Sciatic nerve (tissue), 2 donors: ENCODE measurements around the gene SMAD4. TPM values are rescaled to one million over a fixed set of nuclear protein-coding genes. Genes with fewer than 3 reads are reported as not detected.
A peak's percentile ranks its signal among the peaks of the same experiment; 100 is the strongest.
"Not testable (repeated sequence)": the region's sequence is repeated elsewhere in the genome, so short reads cannot be mapped to it uniquely, and the experiment has no call there.

Experiments
- ATAC-seq: fragments of 200-7000 bp; cut with Tn5 transposase; one replicate; pipeline ENCODE4 v1.9.1; 2020; ENCODE audit warnings: mild to moderate bottlenecking, moderate library complexity
- DNase-seq: peaks from one replicate; pipeline ENCODE4 v3.0.0-alpha.2; 2020; ENCODE audit warnings: low spot score
- intact Hi-C: fragments of 100-400 bp; cut with DNase I; formaldehyde crosslinking; loops from one replicate; pipeline ENCODE4 v1.14.2; 2022
- total RNA-seq: library from RNA; stranded (reverse); fragmentation: NEBNext Ultra II Directional; extraction: Animal tissue kit (Norgen Biotek cat#: 25700); gene quantifications from one replicate; pipeline ENCODE4 v1.2.1, GENCODE V29; 2021
- donor health status: DM: no; HTN: no; CAD: no.
- donor health status: DM: no; HTN: no; CAD: no.

SMAD4 gene
- total RNA-seq, result 137 TPM

DNA sequence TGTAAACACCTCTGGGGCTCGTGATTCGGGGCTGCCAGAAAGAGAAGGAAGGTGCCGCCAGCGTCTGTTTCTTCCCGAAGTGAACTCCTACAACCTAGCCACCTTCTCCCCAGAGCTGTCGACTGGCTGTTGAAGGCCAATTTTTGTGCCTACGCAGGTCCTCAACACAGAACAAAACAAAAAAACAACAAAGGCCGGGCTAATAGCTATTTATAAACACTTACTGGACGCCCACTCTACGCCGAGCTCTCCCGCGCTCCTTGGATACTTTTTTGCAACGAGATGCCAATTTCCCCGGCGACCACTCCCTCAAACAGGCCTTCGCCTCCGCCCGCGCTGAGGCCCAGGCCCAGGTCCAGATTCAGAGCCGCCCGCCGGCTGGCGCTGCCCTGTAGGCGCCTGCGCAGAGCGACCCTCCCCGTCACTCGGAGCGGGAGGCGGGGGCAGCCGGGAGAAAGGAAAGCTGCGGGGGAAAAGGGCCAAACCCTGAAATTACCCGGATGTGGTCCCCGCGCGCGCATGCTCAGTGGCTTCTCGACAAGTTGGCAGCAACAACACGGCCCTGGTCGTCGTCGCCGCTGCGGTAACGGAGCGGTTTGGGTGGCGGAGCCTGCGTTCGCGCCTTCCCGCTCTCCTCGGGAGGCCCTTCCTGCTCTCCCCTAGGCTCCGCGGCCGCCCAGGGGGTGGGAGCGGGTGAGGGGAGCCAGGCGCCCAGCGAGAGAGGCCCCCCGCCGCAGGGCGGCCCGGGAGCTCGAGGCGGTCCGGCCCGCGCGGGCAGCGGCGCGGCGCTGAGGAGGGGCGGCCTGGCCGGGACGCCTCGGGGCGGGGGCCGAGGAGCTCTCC is at the start of gene SMAD4:
SMAD4 (plus strand) TSS at position 520 of the 843 bp plus-strand sequence. CDS start 16,834 bp downstream, outside the sequence.
- DNase-seq (peak; percentile 99), ATAC-seq (peak; percentile 99)
- intact Hi-C loops, result no loop called here

DNA sequence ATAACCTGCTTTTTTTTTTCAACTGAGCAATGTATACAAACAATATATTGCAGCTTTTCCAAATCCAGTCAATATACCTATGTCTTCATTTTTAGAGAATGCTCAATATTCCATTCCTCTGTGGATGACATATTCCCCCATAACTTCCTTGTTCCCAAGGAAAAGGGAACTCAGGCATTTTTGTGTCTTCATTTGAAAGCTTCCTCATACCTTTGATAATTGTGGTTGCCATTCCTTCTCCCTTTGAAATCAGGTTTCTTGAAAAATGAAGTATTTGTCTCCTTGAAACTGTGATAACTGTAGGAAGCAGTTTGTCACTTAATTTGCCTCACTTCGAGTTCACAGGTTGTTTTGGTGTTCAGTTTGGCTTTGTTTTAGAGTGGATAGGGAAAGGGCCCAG is 48.6 kb upstream of the SMAD4 start:
- no peak for ATAC-seq
- no peak for DNase-seq
- intact Hi-C loops, result no loop called here

DNA sequence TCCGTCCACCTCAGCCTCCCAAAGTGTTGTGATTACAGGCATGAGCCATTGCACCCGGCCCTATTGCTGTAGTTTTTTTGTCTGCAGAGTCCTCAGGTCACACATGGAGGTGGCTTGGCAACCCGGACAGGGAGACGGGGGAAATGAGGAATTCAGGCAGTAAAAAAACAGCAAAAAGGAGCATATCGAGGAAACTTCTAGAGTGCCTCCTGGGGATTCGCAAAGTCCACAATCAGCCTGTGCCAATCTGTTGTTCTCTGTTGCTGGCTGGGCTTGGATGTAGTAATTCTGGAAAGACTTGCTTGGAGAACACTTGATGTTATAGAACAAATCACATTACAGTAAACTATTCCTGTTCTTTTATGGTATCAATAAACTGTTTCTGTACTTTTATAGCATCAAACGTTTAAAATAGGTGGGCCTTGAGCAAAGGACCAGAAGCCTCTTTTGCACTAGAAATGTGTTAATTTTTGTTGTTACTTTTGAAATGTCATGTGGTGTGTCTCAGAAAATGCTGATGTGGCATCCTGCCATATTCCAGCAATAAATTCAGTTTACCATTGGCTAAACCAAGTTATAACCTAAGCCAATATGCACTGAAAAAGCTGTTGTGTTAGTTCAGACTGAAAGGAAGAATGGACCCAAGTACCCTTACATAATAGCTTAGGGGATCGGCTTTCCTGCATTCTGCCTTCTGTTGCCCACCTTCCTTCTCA is 47.8 kb upstream of the SMAD4 start:
- no peak for ATAC-seq
- intact Hi-C loops, result no loop called here
- no peak for DNase-seq

DNA sequence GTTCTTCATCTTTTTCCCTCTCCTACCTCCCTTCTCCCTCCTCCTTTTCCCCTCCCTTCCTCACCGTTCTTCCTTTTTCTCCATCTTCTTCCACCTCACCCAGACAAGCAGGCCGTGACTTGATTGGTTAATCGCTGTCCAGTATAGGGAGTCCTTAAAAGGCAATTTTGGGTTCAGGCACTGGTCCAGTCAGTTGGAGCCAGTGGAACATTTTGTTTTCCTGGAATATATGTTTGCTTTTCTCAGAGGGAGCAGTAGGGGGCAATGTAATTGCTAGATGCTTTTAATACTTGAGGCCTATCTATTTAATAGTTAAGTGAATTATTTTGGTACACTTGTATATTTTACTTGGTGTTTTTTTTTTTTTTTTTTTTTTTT is 47.2 kb upstream of the SMAD4 start:
- ATAC-seq, result no peak
- DNase-seq, result no peak
- intact Hi-C loops, result no loop called here

DNA sequence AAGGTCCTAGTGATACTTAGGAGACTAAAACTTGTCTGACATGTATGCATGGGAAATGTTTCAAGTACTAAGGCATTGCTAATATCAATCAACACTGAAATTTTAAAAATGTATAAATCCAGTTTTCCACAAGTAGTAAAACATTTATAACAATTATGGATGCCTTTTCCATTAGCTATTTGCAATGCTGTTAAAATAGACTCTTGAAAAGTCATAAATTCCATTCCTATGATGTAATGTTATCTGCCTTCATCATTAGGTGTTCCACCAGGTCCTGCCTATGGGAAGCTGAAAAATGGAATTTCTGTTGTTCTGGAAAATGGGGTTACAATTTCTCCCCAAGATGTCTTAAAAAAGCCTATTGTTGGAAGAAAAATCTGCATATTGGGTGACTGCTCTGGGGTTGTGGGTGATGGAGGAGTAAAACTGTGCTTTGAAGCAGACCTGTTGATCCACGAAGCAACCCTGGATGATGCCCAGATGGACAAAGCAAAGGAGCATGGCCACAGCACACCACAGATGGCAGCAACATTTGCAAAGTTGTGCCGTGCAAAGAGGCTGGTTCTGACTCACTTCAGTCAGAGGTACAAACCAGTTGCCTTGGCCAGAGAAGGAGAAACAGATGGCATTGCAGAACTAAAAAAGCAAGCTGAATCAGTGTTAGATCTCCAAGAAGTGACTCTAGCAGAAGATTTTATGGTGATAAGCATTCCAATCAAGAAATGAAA is 43.5 kb upstream of the SMAD4 start:
- intact Hi-C loops, result no loop called here
- ATAC-seq (no peak), DNase-seq (no peak)

DNA sequence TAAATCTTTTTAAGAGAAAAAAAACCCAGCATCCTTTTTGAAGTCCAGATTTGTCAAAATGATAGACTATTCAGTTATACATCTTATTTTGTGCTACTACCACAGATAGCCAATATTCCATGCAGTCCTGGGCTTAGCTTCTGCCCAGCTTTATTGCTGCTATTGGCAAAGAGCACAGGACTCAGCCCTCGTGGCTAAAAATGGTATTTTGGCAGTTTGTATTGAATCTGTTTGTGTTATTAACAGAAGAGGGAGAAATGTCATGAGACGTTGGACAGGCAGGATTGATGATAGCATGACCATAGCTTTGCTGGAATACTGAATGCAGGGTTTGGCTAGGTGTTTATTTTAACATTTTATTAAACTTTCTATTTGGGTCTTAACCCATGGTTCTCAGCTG is 42.8 kb upstream of the SMAD4 start:
- DNase-seq (no peak), ATAC-seq (no peak)
- intact Hi-C loops, result no loop called here

DNA sequence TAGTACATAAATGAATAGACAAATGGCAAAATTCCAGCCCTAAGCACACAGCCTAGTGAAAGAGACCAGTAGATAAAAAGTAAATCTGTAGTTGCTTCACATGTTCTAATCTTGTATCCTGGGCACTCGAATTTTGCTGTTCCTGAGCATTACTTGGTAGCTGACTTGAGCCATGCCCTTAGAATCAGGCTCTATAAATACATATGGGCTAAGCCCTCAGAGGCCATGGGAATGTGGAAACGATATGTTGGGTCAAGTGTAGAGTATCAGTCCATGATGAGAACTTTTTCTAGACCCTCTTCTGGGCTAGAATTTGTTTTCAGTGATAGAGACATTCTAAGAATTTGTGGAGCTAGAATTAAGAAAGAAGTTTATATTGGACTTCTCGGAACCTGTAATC is 40.3 kb upstream of the SMAD4 start:
- intact Hi-C loops, result no loop called here
- DNase-seq (no peak), ATAC-seq (no peak)

DNA sequence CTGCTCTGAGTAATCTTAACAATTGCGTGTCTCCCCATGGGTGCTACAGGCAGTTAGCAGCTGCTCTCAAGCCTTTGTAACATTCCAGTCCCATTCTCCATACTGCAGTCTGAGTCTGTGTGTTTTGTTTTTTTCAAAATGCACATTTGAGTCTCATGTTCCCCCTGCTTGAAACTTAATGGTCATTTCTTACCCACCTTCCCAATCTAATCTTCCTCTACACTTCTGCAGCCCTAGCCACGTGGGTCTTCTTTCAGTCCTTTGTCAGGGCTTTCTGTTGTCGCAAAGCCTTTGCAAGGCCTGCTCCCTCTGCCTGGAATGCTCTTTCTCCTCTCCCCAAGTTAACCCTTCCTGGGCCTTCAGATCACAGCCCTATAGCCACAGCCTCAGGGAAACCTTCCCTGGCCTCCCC is 37.7 kb upstream of the SMAD4 start:
- DNase-seq, result no peak
- intact Hi-C loops, result no loop called here
- ATAC-seq, result no peak

DNA sequence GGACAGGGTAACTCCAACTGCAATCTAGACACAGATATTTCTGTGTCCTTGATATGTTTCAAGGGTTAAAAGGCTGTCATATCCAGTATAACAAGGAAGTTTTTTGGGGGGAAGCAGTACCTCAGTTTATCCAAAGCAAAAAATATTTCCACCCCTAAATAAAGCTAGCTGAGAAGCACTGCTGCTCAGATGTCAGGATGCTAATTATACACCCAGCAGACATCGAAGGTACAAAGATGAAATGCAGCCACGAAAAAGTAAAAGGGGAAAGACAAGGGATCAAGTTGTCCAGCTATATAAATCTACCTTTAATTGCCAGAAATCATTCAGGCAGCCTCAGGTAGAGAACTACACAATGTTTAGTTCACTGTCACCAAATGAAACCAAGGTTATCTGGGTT is 36.0 kb upstream of the SMAD4 start:
- intact Hi-C loops, result no loop called here
- DNase-seq (no peak), ATAC-seq (no peak)

DNA sequence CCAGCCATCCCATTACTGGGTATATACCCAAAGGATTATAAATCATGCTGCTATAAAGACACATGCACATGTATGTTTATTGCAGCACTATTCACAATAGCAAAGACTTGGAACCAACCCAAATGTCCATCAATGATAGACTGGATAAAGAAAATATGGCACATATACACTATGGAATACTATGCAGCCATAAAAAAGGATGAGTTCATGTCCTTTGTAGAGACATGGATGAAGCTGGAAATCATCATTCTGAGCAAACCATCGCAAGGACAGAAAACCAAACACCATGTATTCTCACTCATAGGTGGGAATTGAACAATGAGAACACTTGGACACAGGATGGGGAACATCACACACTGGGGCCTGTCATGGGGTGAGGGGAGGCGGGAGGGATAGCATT is 26.8 kb upstream of the SMAD4 start:
- DNase-seq, ATAC-seq, intact Hi-C loops: not testable (repeated sequence)

DNA sequence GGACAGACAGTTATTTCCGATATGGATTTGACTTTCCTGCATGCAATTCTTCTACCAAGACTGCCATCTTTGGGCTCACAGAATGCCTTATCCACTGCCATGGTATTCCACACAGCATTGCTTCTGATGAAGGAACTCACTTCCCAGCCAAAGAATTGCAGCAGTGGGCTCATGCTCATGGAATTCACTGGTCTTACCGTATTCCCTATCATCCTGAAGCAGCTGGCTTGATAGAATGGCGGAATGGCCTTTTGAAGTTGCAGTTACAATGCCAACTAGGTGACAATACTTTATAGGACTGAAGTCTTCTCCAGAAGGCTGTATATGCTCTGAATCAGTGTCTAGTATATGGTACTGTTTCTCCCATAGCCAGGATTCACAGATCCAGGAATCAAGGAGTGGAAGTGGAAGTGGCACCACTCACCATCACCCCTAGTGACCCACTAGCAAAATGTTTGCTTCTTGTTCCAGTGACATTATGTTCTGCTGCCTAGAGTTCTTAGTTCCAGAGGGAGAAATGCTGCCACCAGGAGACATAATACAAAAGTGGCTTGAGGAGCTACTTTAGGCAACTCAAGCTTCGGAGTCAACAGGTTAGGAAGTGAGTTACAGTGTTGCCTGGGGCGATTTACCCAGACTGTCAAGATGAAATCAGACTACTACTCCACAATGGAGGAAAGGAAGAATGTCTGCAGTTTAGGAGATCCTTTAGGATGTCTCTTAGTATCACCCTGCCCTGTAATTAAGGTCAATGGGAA is 23.8 kb upstream of the SMAD4 start:
- intact Hi-C loops, result loop anchor here (2.0 kb wide), 1 partner anchor 33 kb away; no protein-coding TSS in a partner anchor
- ATAC-seq, result no peak
- no peak for DNase-seq

DNA sequence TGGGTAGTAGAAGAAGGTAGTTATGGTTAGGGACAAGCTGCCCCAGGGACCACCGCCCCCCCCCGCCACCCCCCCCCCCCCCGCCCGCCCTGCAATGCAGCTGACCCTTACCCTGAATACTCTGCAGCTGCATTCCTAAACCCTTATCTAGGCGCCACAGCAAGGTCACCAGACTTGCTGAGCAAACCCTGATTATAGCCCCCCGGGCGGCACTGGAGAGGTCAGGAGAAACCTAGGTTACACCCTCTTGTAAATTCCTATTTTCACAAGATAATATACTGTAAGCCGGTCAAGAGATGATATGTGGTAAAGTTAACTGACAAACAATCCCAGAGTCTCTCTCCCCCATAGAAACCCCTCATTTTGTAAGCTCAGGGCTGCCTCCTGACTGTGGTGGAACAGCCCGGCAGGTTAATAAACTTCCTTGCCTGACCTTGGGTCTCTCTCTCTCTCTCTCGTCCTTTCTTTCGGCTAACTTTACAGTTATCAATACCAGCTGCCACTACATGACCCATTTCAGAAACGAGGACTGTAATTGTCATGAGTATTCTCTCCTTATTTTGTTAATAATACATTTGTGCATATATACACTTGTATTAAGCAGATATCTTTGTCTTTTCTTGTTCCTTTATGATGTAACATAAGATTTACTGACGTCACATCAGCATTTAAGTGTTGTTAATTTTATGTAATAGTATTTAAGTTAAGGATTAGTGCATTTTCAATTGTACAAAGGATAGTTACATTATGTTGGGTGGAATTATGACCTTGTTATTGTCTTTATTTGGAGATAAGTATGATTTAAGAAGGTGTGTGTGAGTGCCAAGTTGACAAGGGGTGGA is 22.8 kb upstream of the SMAD4 start:
- ATAC-seq, result no peak
- DNase-seq, result no peak
- intact Hi-C loops, result loop anchor here (2.0 kb wide), 1 partner anchor 34 kb away; no protein-coding TSS in a partner anchor

DNA sequence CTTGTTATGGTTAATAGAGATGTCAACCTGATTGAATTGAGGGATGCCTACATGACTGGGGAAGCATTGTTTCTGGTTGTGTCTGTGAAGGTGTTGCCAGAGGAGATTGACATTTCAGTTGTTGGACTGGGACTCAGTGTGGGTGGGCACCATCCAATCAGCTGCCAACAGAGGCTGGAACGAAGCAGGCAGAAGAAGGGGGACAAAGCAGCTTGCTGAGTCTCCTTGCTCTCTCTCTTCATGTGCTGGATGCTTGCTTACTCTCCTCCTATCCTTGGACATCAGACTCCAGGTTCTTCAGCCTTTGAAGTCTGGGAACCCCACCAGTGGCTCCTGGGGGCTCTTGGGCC is 22.2 kb upstream of the SMAD4 start:
- no peak for DNase-seq
- no peak for ATAC-seq
- intact Hi-C loops, result loop anchor here (2.0 kb wide), 1 partner anchor 35 kb away; no protein-coding TSS in a partner anchor

DNA sequence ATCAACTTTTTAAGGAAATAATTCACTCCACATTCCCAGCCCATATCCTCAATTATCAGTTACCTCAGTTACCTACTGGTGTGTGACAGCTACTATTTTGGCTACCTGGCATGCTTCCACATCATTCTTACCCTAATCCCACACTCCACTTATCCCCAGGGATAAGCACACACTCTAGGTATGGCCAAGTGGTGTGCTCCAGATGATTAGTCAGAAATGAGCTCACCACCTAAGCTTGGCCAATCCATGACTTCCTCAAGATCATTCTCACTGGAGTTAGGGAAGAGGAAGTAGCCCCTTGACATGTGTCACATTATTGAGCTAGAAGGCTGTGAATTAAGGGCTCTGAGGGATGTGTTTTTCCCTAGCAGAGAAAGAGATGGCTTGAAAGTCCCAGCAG is 20.9 kb upstream of the SMAD4 start:
- ATAC-seq (no peak), DNase-seq (no peak)
- intact Hi-C loops, result no loop called here

DNA sequence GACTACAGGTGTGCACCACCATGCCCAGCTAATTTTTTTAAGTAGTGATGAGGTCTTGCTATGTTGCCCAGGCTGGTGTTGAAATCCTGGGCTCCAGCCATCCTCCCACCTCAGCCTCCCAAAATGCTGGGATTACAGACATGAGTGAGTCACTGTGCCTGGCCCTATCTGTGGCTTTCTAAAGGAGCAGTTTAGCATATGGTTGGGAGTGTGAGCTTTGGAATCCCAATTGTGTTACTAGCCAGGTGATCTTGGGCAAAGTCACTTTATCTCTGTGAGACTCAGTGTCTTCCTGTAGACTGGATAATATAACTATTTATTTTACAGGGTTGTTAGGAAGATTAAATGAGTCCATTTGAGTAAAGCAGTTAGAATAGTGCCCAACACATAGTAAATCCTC is 19.8 kb upstream of the SMAD4 start:
- DNase-seq, result no peak
- ATAC-seq, result no peak
- intact Hi-C loops, result no loop called here

DNA sequence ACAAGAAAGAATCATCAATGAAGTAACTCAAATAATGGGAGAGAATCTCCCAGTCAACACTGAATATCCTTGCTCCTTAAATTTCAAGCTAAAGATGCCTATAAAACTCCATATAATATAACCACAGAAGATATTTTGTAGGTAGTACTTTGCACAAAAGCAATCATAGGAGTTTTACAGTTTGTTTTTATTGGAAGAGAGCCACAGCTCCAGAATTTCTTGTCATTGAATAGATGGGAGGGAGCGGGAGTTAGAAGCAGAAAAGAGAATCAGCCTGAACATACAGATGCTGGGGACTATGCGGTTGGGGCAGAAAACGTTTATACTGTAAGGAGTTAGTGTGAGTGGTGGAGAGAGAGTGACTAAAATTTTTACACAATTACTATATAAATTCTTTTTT is 18.3 kb upstream of the SMAD4 start:
- ATAC-seq (no peak), DNase-seq (no peak)
- intact Hi-C loops, result no loop called here

DNA sequence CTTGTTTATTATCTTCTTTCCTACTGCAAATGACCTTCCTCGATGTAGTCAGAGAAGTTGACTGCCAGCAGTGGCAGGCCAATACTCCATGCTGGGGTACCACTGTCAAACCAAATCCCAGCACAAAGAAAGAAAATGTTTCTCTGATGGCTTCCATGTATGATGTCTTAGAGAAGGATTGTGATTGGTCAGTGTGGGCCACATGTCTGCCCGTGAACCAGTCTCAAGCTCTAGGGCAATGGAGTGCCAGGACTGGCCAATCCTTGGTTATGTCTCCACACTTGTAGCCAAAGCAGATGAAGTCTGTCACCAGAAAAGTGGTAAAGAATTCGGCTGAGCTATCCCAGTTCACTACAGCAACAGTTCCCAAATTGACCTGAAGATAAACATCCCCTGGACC is 17.6 kb upstream of the SMAD4 start:
- DNase-seq, result no peak
- no peak for ATAC-seq
- intact Hi-C loops, result no loop called here

DNA sequence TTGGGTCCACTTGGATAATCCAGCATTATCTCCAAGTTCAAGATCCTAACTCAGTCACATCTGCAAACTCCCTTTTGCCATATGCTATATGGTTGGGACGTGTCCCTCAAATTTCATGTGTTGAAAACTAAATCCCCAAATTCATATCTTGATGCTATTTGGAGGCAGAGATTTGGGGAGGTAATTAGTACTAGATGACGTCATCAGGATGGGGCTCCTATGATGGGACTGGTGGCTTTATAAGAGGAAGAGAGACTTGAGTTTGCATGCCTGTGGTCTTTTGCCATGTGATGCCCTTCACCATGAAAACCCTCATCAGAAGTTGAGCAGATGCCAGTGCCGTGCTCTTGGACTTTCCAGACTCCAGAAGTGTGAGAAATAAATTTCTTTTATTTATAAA is 16.8 kb upstream of the SMAD4 start:
- DNase-seq (no peak), ATAC-seq (no peak)
- intact Hi-C loops, result no loop called here
